Measurements from ENCODE around the gene CD34.

The CD34 gene

GRCh38 chr1:207954104-207954503, 43.2 kb upstream of the CD34 start:
- TF ChIP-seq CTCF (conservative IDR thresholded peaks at IDR 0.05): no peak
- H3K27ac ChIP-seq: peak overlapping the region; percentile 64; the same call in 1 of the 2 replicates

GRCh38 chr1:207952617-207953542, 42.0 kb upstream of the CD34 start:
- no peak for TF ChIP-seq CTCF (conservative IDR thresholded peaks at IDR 0.05)
- peak overlapping the region; percentile 64 for H3K27ac ChIP-seq

GRCh38 chr1:207951652-207952051, 40.7 kb upstream of the CD34 start:
- peak overlapping the region; percentile 64; the same call in 1 of the 2 replicates for H3K27ac ChIP-seq
- no peak for TF ChIP-seq CTCF (conservative IDR thresholded peaks at IDR 0.05)

- TF ChIP-seq CTCF (conservative IDR thresholded peaks at IDR 0.05): no peak
- H3K27ac ChIP-seq: peak overlapping the region; percentile 64
These were observed 39.8 kb upstream of the CD34 start for GRCh38 chr1:207950750-207951149.

- H3K27ac ChIP-seq: peak overlapping the region; percentile 64; the same call in 1 of the 2 replicates
- no peak for TF ChIP-seq CTCF (conservative IDR thresholded peaks at IDR 0.05)
These were observed 38.8 kb upstream of the CD34 start for GRCh38 chr1:207949571-207950195.

GRCh38 chr1:207948536-207949250, 37.8 kb upstream of the CD34 start:
- H3K27ac ChIP-seq: peak overlapping the region; percentile 64
- TF ChIP-seq CTCF (conservative IDR thresholded peaks at IDR 0.05): no peak

GRCh38 chr1:207946756-207947155, 35.8 kb upstream of the CD34 start:
- peak overlapping the region; percentile 64 for H3K27ac ChIP-seq
- no peak for TF ChIP-seq CTCF (conservative IDR thresholded peaks at IDR 0.05)

Data from VCaP (cell line).